PC-3 (cell line): Measurements from ENCODE around the gene STYK1. TPM values are rescaled to one million over a fixed set of nuclear protein-coding genes. Genes with fewer than 3 reads are reported as not detected.

Experiments
- ATAC-seq: fragments of 200-7000 bp; cut with Tn5 transposase; 2 replicates; pipeline ENCODE4 v1.9.1; 2020; ENCODE audit warnings: mild to moderate bottlenecking, moderate library complexity
- BruUV-seq: library from RNA; stranded (reverse); fragments of 400-500 nt; replicated peaks from 2 replicates; lab custom pipeline; 2021; lab: Mats Ljungman, UMichigan
- CTCF ChIA-PET: fragments of 300-600 bp; sonication (Branson Sonifier 250); formaldehyde crosslinking; loops from one replicate; lab custom pipeline; 2022; ENCODE audit warnings: antibody characterized with exemption; lab: Charles Lee
- POLR2A ChIA-PET: fragments of 300-600 bp; sonication (Branson Sonifier 250); formaldehyde crosslinking; loops from one replicate; lab custom pipeline; 2022; ENCODE audit warnings: antibody characterized with exemption; ENCODE audit not compliant: unreplicated experiment; lab: Charles Lee
- DNase-seq: peaks from one replicate; pipeline ENCODE4 v3.0.0-alpha.2; 2015
- H2AFZ ChIP-seq: fragments of 300-600 bp; sonication (generic); 2 replicates; pipeline ENCODE4 v1.6.0; 2016; ENCODE audit warnings: antibody characterized with exemption, low read length
- H3F3A ChIP-seq: fragments of 300-600 bp; sonication (generic); one replicate; pipeline ENCODE4 v1.6.0; 2017; ENCODE audit warnings: antibody characterized with exemption, low read length, control low read depth, mild to moderate bottlenecking; ENCODE audit not compliant: unreplicated experiment
- H3K27ac ChIP-seq: fragments of 300-600 bp; sonication (generic); 2 replicates; pipeline ENCODE4 v1.5.1; 2016; ENCODE audit warnings: mild to moderate bottlenecking, low read length
- H3K27me3 ChIP-seq: fragments of 300-600 bp; sonication (generic); 2 replicates; pipeline ENCODE4 v1.6.1; 2016; ENCODE audit warnings: low read length, mixed read lengths
- H3K36me3 ChIP-seq: fragments of 300-600 bp; sonication (generic); 2 replicates; pipeline ENCODE4 v1.6.1; 2016; ENCODE audit warnings: low read depth, mixed run types, low read length, mixed read lengths
- H3K4me1 ChIP-seq: fragments of 300-600 bp; sonication (generic); 2 replicates; pipeline ENCODE4 v1.5.1; 2016; ENCODE audit warnings: low read length; ENCODE audit not compliant: insufficient read depth
- H3K4me2 ChIP-seq: fragments of 300-600 bp; sonication (generic); 2 replicates; pipeline ENCODE4 v1.6.0; 2016; ENCODE audit warnings: low read length
- H3K4me3 ChIP-seq: fragments of 300-600 bp; sonication (generic); 2 replicates; pipeline ENCODE4 v1.5.1; 2016; ENCODE audit warnings: mild to moderate bottlenecking, low read length, mixed read lengths
- H3K79me2 ChIP-seq: fragments of 300-600 bp; sonication (generic); 2 replicates; pipeline ENCODE4 v1.6.1; 2017; ENCODE audit warnings: low read length, mixed read lengths
- H3K9ac ChIP-seq: fragments of 300-600 bp; sonication (generic); 2 replicates; pipeline ENCODE4 v1.6.0; 2016; ENCODE audit warnings: mild to moderate bottlenecking, low read length
- H3K9me2 ChIP-seq: fragments of 300-600 bp; sonication (generic); replicated peaks from 2 replicates; pipeline ENCODE4 v1.6.1; 2016; ENCODE audit warnings: mixed run types, low read length, mixed read lengths
- H3K9me3 ChIP-seq: fragments of 300-600 bp; sonication (generic); 2 replicates; pipeline ENCODE4 v1.6.1; 2016; ENCODE audit warnings: low read length, mixed read lengths
- H4K20me1 ChIP-seq: fragments of 300-600 bp; sonication (generic); 2 replicates; pipeline ENCODE4 v1.6.1; 2016; ENCODE audit warnings: low read length, mixed read lengths
- EZH2 ChIP-seq: fragments of 300-600 bp; sonication (generic); IDR thresholded peaks from one replicate; pipeline ENCODE4 v1.6.1; 2017; ENCODE audit warnings: antibody characterized with exemption, mild to moderate bottlenecking, low read length; ENCODE audit not compliant: unreplicated experiment
- EZH2phosphoT487 ChIP-seq: fragments of 300-600 bp; sonication (generic); IDR thresholded peaks from 2 replicates; pipeline ENCODE4 v1.6.1; 2018; ENCODE audit warnings: mild to moderate bottlenecking, antibody characterized with exemption, low read length, borderline replicate concordance
- intact Hi-C: fragments of 100-400 bp; cut with micrococcal nuclease; formaldehyde crosslinking; loops from 2 replicates; pipeline ENCODE4 v1.9.0; 2023
- total RNA-seq: library from RNA; depleted of rRNA; stranded (reverse); fragments of >200 nt; gene quantifications from 2 replicates; pipeline ENCODE4 v1.2.3, GENCODE V29; 2014
- TF ChIP-seq, protein P1 (sequence below): fragments of 300-600 bp; sonication (generic); conservative IDR thresholded peaks from 2 replicates; pipeline ENCODE4 v1.5.1; 2017; ENCODE audit warnings: antibody characterized with exemption, low read depth, mild to moderate bottlenecking, low read length

Gene STYK1
- total RNA-seq, 1 experiment from 2014 or later = 4.3 TPM

DNA sequence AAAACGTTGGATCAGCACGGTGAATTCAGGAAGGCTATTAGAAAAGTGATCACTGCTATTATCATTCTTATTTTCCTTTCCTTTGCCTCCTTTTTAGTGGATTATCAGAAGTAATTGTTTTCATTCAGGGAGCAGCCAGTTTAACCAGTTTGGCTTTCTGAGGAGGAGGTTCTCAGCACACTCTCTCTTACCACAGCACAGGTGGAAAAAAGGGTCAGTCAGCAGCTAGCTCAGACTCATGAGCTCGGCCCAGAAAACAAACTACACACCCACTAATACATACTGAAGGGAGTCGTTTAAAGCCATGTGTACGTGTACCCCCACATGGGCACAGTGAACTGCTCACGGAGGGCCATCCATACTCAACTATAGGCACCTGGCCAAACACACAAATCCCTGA, 37.2 kb downstream of the STYK1 start:
- POLR2A ChIA-PET = interaction anchor here (0.7 kb wide), 1 partner anchor 994 kb away, joined by 3 read pairs; no protein-coding TSS in a partner anchor

DNA sequence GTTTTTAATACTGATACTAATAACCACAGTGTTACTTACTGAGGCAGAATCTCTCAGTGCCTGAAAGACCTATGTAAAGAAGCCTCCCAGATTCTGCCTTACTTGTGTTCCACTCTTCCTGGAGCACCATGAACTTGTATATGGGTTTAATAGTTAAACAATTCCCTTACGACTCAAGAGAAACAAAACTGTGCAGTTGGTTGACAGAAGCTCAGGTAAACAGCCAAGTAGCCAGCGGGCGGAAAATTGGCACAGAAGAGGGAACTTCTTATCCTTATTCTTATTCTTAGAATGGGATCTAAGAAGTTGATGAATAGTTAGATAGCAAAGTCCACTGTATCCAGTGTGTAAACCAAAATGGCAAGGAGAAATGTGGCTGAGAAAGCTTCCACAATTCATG, 37.7 kb downstream of the STYK1 start:
- Histone ChIP-seq H3F3A (no peaks in the 10 kb centered on the region), H3K4me3 (no peak overlapping the region), H3K9ac (no peak overlapping the region), H3K4me2 (peak overlapping the region; percentile 24; the same call in 1 of the 2 replicates), H3K4me1 (peaks cover 37% of the 10 kb centered on the region), H3K27ac (no peak overlapping the region), H3K79me2 (no peaks in the 10 kb centered on the region), H4K20me1 (no peaks in the 10 kb centered on the region), H3K9me3 (no peaks in the 10 kb centered on the region), H2AFZ (no peak overlapping the region), H3K9me2 (no peaks in the 10 kb centered on the region), H3K36me3 (no peaks in the 10 kb centered on the region), H3K27me3 (no peaks in the 10 kb centered on the region)
- ChIA-PET CTCF (no interaction called here), POLR2A (no interaction called here)
- TF ChIP-seq, protein P1, sequence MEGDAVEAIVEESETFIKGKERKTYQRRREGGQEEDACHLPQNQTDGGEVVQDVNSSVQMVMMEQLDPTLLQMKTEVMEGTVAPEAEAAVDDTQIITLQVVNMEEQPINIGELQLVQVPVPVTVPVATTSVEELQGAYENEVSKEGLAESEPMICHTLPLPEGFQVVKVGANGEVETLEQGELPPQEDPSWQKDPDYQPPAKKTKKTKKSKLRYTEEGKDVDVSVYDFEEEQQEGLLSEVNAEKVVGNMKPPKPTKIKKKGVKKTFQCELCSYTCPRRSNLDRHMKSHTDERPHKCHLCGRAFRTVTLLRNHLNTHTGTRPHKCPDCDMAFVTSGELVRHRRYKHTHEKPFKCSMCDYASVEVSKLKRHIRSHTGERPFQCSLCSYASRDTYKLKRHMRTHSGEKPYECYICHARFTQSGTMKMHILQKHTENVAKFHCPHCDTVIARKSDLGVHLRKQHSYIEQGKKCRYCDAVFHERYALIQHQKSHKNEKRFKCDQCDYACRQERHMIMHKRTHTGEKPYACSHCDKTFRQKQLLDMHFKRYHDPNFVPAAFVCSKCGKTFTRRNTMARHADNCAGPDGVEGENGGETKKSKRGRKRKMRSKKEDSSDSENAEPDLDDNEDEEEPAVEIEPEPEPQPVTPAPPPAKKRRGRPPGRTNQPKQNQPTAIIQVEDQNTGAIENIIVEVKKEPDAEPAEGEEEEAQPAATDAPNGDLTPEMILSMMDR = no peak
- TF ChIP-seq EZH2 = no peak
- no peak for TF ChIP-seq EZH2phosphoT487
- BruUV-seq = no TSS peak
- intact Hi-C loops = no loop called here
- DNase-seq (no peak), ATAC-seq (no peak)

More for the DNA sequence above, 37.2 kb downstream of the STYK1 start:
- no TSS peak for BruUV-seq
- Histone ChIP-seq H4K20me1 (no peaks in the 10 kb centered on the region), H3K27me3 (no peaks in the 10 kb centered on the region), H3K27ac (no peak overlapping the region), H3K36me3 (no peaks in the 10 kb centered on the region), H3K4me3 (no peak overlapping the region), H3K4me2 (peak overlapping the region; percentile 24; the same call in 1 of the 2 replicates), H3K79me2 (no peaks in the 10 kb centered on the region), H3F3A (no peaks in the 10 kb centered on the region), H2AFZ (no peak overlapping the region), H3K9me3 (no peaks in the 10 kb centered on the region), H3K9ac (no peak overlapping the region), H3K9me2 (no peaks in the 10 kb centered on the region), H3K4me1 (peaks cover 42% of the 10 kb centered on the region)
- intact Hi-C loops = no loop called here
- DNase-seq = peak; percentile 62
- ATAC-seq = no peak
- CTCF ChIA-PET = no interaction called here
- TF ChIP-seq, protein P1 = no peak
- TF ChIP-seq EZH2 = no peak
- no peak for TF ChIP-seq EZH2phosphoT487

DNA sequence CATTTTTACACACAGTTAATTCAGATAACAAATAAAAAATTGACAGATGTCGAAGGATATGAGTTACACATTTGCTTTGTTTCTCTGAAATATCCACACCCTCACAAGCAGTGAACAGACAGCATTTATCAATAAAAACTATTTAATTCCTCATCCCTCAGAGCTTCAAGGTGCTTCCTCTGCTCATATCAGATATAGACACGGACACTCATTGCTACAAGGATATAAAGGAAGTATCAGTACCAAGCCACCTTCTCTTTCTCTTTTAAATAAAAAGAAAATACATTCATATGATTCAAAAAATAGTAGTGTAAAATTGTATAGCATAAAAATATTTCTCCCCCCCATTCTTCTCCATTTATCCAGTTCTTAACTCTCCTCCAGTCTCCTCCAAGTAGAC, 38.5 kb downstream of the STYK1 start:
- Histone ChIP-seq H4K20me1 (no peaks in the 10 kb centered on the region), H2AFZ (no peak overlapping the region), H3K9ac (no peak overlapping the region), H3K9me2 (no peaks in the 10 kb centered on the region), H3K79me2 (no peaks in the 10 kb centered on the region), H3K36me3 (no peaks in the 10 kb centered on the region), H3K27me3 (no peaks in the 10 kb centered on the region), H3K27ac (no peak overlapping the region), H3K4me3 (no peak overlapping the region), H3K4me2 (peak overlapping the region; percentile 39; the same call in 1 of the 2 replicates), H3K9me3 (no peaks in the 10 kb centered on the region), H3K4me1 (peaks cover 35% of the 10 kb centered on the region), H3F3A (no peaks in the 10 kb centered on the region)
- TF ChIP-seq, protein P1 = no peak
- intact Hi-C loops = no loop called here
- POLR2A ChIA-PET = interaction anchor here (0.7 kb wide), 1 partner anchor 22 kb away, joined by 4 read pairs; no protein-coding TSS in a partner anchor
- CTCF ChIA-PET = no interaction called here
- DNase-seq = no peak
- ATAC-seq = no peak
- BruUV-seq = no TSS peak
